Measurements from ENCODE around the gene CASD1. TPM values are rescaled to one million over a fixed set of nuclear protein-coding genes. Genes with fewer than 3 reads are reported as not detected.

CASD1 gene
- total RNA-seq, 1 experiment from 2014 or later: 14.0 TPM

DNA sequence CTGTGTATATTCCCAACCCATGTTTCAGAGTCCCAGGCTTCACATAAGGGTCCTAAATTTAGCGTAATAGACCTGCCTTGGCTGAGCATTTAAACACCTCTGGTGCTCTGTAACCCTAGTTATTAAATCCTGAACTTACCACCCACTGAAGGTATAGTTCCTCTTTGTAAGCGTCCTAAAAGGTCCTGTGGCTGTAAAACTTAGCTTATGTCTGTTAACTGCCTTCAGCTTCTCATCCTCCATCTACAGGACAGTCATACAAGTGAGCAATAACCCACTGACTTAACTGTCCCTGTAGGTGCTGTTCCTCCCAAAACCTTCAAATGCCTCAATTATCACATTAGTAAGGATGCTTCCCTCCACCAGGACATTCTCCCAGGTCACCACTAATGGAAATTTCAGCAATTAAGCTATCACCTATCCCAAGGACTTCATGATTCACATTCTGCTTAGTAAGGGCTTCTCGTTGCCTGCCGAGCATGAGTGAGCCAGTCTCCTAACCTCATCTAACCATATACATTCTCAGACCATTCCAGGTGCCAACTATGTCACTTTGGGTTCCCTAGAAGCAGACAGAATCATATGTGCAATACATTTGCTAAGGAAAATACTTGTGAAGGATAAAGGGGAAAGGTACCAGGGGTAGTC lies 55.8 kb downstream of the CASD1 start:
- no peaks in the 10 kb centered on the region for H3K27me3 ChIP-seq (ENCODE audit: insufficient read depth, low read depth)
- H2AFZ ChIP-seq: no peak overlapping the region
- intact Hi-C loops (cut with micrococcal nuclease; ENCODE audit: unreplicated experiment): no loop called here
- CTCF ChIA-PET: interaction anchor here (0.7 kb wide), 1 partner anchor 172 kb away, joined by 3 read pairs; no protein-coding TSS in a partner anchor
- TF ChIP-seq, protein P1, sequence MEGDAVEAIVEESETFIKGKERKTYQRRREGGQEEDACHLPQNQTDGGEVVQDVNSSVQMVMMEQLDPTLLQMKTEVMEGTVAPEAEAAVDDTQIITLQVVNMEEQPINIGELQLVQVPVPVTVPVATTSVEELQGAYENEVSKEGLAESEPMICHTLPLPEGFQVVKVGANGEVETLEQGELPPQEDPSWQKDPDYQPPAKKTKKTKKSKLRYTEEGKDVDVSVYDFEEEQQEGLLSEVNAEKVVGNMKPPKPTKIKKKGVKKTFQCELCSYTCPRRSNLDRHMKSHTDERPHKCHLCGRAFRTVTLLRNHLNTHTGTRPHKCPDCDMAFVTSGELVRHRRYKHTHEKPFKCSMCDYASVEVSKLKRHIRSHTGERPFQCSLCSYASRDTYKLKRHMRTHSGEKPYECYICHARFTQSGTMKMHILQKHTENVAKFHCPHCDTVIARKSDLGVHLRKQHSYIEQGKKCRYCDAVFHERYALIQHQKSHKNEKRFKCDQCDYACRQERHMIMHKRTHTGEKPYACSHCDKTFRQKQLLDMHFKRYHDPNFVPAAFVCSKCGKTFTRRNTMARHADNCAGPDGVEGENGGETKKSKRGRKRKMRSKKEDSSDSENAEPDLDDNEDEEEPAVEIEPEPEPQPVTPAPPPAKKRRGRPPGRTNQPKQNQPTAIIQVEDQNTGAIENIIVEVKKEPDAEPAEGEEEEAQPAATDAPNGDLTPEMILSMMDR (conservative IDR thresholded peaks at IDR 0.05): no peak
- TF ChIP-seq EZH2 (IDR thresholded peaks at IDR 0.05; ENCODE audit: low read depth): no peak
- no peak overlapping the region for H3K27ac ChIP-seq
- no peaks in the 10 kb centered on the region for H3F3A ChIP-seq (ENCODE audit: insufficient read depth, low read depth)
- H3K36me3 ChIP-seq (ENCODE audit: low read depth): no peaks in the 10 kb centered on the region
- H3K79me2 ChIP-seq (ENCODE audit: low read depth): no peaks in the 10 kb centered on the region
- BruUV-seq (replicated peaks): no TSS peak
- H3K9me2 ChIP-seq (ENCODE audit: insufficient read depth): no peaks in the 10 kb centered on the region
- POLR2A ChIA-PET (ENCODE audit: unreplicated experiment): interaction anchor here (0.6 kb wide), 1 partner anchor 24 kb away, joined by 3 read pairs; no protein-coding TSS in a partner anchor
- H3K9me3 ChIP-seq (ENCODE audit: insufficient read depth, low read depth): peaks cover 6% of the 10 kb centered on the region; the same call in 1 of the 2 replicates
- no peak overlapping the region for H3K4me2 ChIP-seq
- H3K4me3 ChIP-seq: no peak overlapping the region
- DNase-seq: no peak
- no peaks in the 10 kb centered on the region for H3K4me1 ChIP-seq (replicated peaks; ENCODE audit: insufficient read depth)
- H4K20me1 ChIP-seq (ENCODE audit: insufficient read depth): no peaks in the 10 kb centered on the region

DNA sequence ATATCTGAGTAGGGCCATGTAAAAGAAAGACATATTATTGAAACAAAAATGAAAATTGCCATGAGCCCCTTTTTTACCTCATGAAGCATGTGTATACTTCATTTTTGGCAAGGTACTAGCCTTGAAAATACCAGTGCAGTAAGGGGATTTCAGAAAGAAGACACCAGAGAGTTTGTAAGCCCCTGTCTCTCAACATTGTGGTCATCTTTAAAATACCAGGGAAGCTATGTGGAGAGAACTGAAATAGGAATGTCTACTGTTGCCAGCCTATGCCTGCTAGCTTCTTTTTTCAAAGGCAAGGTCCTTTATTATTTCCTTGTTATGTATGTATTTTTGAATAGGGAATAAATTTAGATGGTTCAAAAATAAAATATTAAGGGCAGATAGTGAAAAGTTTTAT lies 57.8 kb downstream of the CASD1 start:
- POLR2A ChIA-PET (ENCODE audit: unreplicated experiment): no interaction called here
- Histone ChIP-seq H3K4me3 (no peak overlapping the region), H3K4me1 (replicated peaks; ENCODE audit: insufficient read depth) (no peaks in the 10 kb centered on the region), H3K27me3 (ENCODE audit: insufficient read depth, low read depth) (no peaks in the 10 kb centered on the region), H3F3A (ENCODE audit: insufficient read depth, low read depth) (no peaks in the 10 kb centered on the region), H4K20me1 (ENCODE audit: insufficient read depth) (no peaks in the 10 kb centered on the region), H3K36me3 (ENCODE audit: low read depth) (no peaks in the 10 kb centered on the region), H2AFZ (no peak overlapping the region), H3K79me2 (ENCODE audit: low read depth) (no peaks in the 10 kb centered on the region), H3K9me3 (ENCODE audit: insufficient read depth, low read depth) (peaks cover 6% of the 10 kb centered on the region; the same call in 1 of the 2 replicates), H3K4me2 (no peak overlapping the region), H3K9me2 (ENCODE audit: insufficient read depth) (no peaks in the 10 kb centered on the region), H3K27ac (no peak overlapping the region)
- no TSS peak for BruUV-seq (replicated peaks)
- no peak for TF ChIP-seq EZH2 (IDR thresholded peaks at IDR 0.05; ENCODE audit: low read depth)
- TF ChIP-seq, protein P1 (conservative IDR thresholded peaks at IDR 0.05): no peak
- intact Hi-C loops (cut with micrococcal nuclease; ENCODE audit: unreplicated experiment): no loop called here
- CTCF ChIA-PET: no interaction called here
- no peak for DNase-seq

DNA sequence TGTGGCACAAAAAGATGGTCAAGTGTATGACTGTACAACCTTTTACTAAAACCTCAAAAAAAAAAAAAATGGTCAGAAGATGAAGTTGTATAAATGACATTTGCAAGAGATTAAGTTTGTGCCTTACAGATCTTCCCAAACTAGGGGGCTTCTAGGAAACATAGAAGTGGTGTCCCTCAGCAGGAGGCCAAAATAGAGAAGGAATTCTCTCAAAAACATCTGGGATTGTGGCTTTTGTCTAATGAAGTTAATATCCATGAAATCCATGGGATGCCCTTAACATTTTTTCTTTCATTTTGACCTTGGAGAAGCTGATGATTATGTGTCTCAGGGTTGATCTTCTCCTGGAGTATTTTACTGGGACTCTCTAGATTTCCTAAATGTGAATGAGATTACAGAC lies 62.2 kb downstream of the CASD1 start:
- POLR2A ChIA-PET (ENCODE audit: unreplicated experiment): no interaction called here
- CTCF ChIA-PET: no interaction called here

More for the DNA sequence above, 62.2 kb downstream of the CASD1 start:
- no peak overlapping the region for H2AFZ ChIP-seq
- no peaks in the 10 kb centered on the region for H3K79me2 ChIP-seq (ENCODE audit: low read depth)
- no peaks in the 10 kb centered on the region for H3K36me3 ChIP-seq (ENCODE audit: low read depth)
- no TSS peak for BruUV-seq (replicated peaks)
- H4K20me1 ChIP-seq (ENCODE audit: insufficient read depth): no peaks in the 10 kb centered on the region
- intact Hi-C loops (cut with micrococcal nuclease; ENCODE audit: unreplicated experiment): no loop called here
- no peaks in the 10 kb centered on the region for H3K4me1 ChIP-seq (replicated peaks; ENCODE audit: insufficient read depth)
- H3K9me3 ChIP-seq (ENCODE audit: insufficient read depth, low read depth): peaks cover 25% of the 10 kb centered on the region
- H3K4me2 ChIP-seq: no peak overlapping the region
- TF ChIP-seq, protein P1 (conservative IDR thresholded peaks at IDR 0.05): no peak
- no peak for TF ChIP-seq EZH2 (IDR thresholded peaks at IDR 0.05; ENCODE audit: low read depth)
- no peaks in the 10 kb centered on the region for H3K27me3 ChIP-seq (ENCODE audit: insufficient read depth, low read depth)
- H3F3A ChIP-seq (ENCODE audit: insufficient read depth, low read depth): no peaks in the 10 kb centered on the region
- H3K9me2 ChIP-seq (ENCODE audit: insufficient read depth): no peaks in the 10 kb centered on the region
- DNase-seq: no peak
- H3K27ac ChIP-seq: no peak overlapping the region
- H3K4me3 ChIP-seq: no peak overlapping the region

Data from PC-9 (cell line).